GM15510 (cell line): Measurements from ENCODE around the gene DGKH.

Source experiments
- POLR2A ChIP-seq: IDR thresholded peaks from 3 replicates; pipeline ENCODE4 v1.6.1; 2011; ENCODE audit warnings: borderline replicate concordance; ENCODE audit not compliant: insufficient read length; ENCODE audit errors: extremely low read depth

The DGKH gene

DNA sequence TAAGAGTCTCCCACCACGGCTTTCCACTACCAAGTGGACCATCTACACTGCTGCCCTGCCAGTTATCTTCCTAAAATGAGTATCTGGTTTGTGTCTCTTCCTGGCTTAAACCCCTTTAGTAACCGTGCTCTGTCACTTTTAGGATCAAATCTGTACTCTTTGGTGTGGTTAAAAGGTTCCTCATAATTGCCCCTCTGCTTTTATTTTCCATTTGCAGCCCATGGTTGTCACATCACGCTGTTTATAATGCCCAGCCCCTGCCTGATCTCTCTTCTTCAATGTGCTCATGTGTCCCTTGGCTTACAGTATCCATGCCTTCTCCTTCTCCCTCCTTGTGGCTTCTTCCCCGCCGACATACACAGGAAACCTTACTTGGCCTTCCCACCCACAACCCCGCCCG lies 100.1 kb downstream of the DGKH start:
- no peak for TF ChIP-seq POLR2A

DNA sequence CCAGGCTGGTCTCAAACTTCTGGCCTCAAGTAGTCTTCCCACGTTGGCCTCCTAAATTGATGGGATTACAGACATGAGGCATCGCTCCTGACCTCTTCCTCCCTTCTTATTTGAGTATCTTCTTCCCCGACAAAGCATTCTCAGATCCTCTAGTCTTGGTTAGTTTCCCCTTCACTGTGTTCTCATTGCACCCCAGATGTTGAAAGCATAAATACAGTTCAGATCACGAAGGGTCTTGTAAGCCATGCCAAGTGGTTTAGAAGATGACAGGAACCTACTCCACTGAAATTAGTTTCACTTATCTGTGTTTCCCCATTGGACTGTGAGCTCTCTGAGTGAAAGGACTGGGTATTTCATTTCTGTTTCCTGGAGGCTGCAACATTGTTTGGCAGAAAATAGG lies 100.7 kb downstream of the DGKH start:
- no peak for TF ChIP-seq POLR2A

DNA sequence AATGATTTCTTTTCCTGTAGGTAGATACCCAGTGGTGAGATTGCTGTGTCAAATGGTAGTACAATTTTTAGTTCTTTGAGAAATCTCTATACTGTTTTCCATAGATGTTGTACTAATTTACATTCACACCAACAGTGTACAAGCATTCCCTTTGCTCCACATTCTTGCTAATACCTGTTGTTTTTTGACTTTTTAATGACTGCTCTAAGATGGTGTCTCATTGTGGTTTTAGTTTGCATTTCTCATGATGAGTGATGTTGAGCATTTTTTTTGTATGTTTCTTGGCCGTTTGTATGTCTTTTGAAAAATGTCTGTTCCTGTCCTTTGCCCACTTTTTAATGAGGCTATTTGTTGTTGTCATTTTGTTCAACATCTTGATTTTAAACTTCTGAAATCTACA lies 103.3 kb downstream of the DGKH start:
- no peak for TF ChIP-seq POLR2A

DNA sequence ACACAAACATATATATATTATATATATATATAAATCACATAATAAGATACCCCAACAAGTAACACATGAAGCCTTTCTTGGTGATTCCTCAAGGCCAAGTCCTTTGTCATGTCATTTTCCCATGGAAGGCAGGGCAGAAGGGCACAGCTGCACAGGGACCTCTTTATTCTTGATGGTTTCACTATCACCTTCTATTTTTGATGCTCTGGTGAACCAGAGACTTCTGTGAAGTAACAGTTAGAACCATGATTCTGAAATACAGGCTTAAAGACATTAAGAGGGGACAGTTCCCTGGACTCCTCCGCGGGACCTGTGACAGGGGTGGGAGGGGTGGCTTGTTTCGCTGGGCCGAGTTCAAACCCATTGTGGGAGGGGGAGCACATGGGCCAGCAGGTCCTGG lies 104.0 kb downstream of the DGKH start:
- no peak for TF ChIP-seq POLR2A

DNA sequence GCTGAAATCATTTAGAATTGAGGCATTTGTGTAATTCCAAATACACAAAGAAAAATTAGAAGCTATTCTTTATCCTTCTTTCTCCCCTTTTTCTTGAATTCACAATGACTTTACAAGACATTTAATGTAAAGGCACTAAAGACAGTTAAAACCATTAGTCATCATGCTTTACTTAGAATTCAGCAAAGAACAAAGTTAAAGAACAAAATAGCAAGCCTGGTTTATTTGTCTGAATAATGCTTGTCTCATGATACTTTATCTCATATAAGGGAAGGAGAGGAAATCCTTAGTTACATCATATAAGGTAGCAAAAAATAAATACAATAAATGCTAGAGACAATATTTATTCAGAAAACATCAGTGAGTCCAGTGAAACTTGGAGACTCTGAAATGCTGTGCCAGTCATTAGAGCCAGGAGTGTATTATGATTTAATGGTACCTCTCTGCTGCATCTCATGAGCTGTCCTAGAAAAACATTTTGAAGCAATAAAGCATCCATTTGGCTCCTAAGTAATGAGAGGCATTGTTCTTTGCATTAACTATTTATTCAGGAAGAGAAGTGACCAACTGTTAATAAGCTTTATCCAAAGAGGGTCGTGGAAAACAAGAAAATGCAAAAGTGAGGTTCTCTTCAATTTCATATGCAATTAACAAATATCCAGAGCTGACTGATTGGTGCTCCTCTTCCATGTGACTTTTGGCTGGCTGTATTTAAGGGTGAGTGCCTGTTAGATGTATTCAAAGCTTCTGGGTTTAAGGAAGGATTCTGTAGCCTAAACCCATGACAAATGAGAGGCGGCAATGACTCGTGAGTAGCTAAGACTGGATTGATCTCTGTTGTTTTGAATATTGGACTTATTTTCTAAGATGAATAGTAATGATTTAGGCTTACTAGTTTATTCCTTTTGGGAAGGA lies 105.0 kb downstream of the DGKH start:
- no peak for TF ChIP-seq POLR2A

DNA sequence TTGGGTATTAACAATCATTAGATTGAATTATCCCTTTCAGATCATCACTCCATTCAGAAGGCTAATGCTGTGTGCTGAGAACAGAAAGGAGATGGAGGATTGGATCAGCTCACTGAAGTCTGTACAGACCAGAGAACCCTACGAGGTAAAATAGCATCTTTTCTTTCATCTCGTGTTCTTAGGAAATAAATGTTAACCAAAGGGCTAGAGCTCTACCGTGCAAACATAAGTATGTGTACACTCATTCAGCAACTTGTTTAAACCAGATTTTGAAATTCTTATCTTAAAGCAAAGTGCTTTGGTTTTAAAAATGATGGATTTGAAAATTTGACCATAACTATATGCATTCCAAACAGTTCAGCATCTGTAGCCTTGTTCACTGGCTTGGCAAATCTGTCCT lies 106.8 kb downstream of the DGKH start:
- TF ChIP-seq POLR2A = no peak

DNA sequence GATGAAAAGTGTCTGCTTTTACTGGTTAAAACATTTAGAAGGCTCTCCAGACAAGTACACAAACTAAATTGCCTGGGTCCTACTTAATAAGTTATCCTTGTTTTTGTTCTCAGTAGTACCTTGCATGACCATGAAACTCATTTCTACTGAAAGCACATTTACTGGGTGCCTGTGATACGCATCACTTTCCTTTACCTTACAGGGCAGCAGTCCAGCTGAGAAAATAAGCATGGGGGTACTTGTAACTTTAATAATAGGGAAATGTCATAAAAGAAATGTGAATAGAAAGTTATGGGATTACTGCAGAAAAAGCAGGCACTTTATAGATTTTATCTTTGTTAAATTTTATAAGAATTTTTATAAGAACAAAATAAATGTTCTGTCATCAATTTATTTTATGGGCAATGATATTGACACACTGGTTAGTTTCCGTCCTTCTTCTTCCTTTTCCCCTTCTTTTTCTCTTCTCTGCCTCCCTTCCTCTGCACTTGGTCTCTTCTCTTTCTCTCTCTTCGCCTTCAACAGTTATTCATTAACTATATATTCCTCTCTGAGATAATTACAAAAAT lies 116.2 kb downstream of the DGKH start:
- TF ChIP-seq POLR2A = no peak

DNA sequence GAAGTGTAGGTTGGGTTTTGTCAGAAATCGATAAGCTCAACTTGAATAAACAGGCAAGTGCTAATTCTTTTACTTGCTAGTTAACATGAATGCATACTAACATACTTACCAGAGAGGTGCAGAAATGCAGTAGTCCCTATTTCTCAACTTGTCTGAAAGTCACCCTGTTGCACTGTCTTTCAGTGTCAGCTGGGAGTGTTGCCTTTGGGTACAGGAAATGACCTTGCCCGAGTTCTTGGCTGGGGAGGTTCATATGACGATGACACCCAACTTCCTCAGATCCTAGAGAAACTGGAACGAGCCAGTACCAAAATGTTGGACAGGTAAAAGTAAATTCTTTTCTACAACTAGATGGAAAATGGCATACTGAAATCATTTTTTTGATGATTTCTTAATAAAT lies 120.0 kb downstream of the DGKH start:
- TF ChIP-seq POLR2A = no peak

DNA sequence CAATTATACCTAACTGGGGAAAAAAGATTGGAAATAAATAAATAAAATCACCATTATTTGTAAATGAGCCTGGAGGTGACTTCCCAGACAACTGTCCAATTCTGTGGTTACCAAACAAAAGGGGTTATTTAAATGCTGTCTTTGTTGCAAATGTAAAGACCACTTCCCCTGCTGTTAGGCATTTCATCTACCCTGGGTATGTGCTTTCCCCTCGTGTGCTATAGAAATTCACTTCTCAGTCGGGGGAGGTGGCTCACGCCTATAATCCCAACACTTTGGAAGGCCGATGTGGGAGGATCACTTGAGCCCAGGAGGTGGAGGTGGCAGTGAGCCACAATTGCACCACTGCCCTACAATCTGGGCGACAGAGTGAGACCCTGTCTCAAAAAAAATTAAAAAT lies 121.6 kb downstream of the DGKH start:
- TF ChIP-seq POLR2A = no peak

DNA sequence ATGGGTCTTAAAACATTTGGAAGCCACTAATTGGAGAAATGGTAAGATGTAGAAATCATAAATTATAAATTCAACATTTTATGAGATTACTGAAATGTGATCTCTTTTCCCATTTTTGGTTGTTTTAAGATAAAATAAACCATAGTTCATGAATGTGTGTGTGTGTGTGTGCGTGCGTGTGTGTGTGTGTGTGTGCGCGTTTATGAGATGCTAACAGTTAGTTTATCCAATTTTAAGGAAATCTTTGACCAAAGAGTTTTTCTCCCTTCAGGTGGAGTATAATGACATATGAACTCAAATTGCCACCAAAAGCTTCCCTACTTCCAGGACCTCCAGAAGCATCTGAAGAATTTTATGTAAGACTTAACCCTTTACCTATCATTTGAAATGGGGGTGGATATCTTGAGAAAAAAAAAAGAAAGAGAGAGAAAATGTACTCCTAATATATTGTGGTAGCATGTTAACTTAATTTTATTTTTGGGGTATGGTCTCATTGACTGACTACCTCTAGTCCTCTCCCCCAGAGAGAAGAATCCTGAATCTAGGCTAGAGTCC lies 125.4 kb downstream of the DGKH start:
- no peak for TF ChIP-seq POLR2A

DNA sequence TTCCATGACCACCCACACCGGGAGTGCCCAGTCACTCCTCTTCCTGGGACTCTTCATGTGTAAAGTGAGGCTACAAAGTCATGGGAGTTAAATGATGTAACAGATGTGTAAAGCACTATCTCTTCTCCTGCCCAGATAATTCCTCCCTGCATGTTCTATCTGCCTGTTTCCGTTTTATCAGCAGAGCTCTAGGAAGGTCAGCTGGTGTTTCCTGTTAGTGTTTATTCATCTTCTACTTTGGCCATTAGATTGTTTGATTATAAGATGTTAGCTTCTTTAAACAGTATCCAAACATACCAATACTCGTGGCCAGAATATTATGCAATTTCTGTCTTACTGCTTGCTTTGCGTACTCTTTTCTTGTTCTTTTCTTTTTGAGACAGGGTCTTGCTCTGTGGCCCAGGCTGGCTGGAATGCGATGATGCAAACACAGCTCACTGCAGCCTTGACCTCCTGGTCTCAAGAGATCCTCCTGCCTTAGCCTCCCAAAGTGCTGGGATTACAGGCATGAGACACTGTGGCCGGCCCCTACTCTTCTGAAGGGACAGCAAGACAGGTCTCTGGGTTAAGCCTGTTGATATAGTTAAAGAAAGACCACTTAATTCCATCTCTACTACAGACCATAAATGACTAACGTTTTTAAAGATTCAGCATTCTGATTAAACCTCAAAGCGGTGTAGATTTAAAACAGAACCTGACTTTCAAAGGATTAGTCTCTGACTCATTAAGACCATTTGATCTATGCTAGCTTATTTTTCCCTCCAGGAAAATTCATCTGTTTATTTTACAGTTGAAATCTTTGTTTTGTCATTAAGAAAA lies 126.1 kb downstream of the DGKH start:
- no peak for TF ChIP-seq POLR2A

DNA sequence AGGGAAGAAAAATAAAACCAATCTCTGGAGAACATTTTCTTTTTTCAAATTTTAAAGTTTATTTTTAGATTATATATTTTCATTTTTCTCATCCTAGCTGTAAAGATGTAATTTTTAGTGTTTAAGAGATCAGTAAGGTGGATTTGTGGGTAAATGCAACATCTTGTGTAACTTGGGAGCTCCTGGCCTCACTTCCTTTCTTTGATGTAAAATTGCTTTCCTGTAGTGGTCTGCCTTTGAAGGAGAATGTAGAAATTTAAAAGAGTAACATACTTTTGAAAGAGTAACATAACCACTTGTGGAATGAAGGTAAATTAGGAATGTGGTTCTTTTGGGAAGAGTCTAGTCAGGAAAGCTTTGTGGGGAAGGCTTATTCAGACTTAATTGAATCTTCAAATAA lies 127.8 kb downstream of the DGKH start:
- no peak for TF ChIP-seq POLR2A

DNA sequence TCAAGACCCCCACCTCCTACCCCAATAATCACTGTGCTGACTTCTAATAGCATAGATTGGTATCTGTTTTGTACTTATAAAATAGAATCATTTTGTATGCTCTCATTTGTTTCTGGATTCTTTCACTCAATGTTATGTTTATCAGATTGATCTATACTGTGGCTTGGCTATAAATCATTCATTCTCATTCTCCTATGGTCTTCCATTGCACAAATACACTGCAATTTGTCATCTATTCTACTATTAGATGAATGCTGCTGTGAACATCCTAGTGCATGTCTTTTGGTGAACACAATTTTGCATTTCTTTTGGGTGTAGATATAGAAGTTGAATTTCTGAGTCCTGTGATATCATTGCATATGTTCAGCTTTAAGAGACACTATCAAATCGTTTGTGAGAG lies 128.7 kb downstream of the DGKH start:
- no peak for TF ChIP-seq POLR2A

DNA sequence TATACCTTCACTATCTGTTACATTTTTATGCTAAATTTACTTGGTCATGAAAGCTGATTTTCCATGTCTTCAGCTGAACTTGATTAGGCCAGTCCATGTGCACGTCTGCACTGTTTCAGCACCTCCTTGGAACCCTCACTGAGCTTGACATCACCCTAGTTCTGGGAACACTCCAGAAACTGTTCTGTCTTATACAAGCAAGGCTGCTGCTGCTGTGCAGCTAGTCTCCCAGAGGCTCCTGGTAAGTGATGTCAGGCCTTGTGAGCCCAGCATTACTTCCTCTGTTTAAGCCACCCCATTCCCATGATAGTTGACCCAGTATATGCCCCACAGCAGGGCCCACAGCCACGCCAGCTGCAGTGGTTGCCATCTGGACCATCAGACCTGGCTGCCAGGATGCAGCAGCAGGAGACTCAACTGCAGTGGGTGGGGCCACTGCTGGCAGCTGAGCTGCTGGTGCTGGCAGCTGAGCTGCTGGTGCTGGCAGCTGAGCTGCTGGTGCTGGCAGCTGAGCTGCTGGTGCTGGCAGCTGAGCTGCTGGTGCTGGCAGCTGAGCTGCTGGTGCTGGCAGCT lies 133.0 kb downstream of the DGKH start:
- TF ChIP-seq POLR2A = no peak

DNA sequence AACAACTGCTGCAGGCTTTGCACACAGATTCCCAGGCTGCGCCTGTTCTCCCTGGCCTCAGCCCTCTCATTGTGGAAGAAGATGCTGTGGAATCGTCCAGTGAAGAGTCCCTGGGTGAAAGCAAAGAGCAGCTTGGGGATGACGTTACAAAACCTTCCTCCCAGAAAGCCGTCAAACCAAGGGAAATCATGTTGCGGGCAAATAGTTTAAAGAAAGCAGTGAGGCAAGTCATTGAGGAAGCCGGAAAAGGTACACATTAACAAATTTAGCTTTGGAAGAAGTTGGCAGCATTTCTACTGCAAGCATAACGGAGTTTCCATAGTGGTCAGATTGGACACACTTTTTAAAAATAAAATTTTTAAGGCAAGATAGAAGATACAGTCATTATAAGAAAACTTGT lies 140.6 kb downstream of the DGKH start:
- no peak for TF ChIP-seq POLR2A
